GM23338 (cell line): ENCODE results near the gene PDLIM5. TPM values are rescaled to one million over a fixed set of nuclear protein-coding genes. Genes with fewer than 3 reads are reported as not detected.

Experiments
- ATAC-seq: fragments of 200-7000 bp; cut with Tn5 transposase; 3 replicates; pipeline ENCODE4 v1.9.1; 2020
- DNase-seq: peaks from one replicate; pipeline ENCODE4 v3.0.0-alpha.2; 2015; ENCODE audit warnings: low spot score
- H2AFZ ChIP-seq: fragments of 200-600 bp; sonication (generic); 2 replicates; pipeline ENCODE4 v1.8.0; 2016; ENCODE audit warnings: antibody characterized with exemption, mild to moderate bottlenecking, moderate library complexity
- H3F3A ChIP-seq: fragments of 200-600 bp; sonication (generic); replicated peaks from 2 replicates; pipeline ENCODE4 v1.8.0; 2017; ENCODE audit warnings: antibody characterized with exemption, mixed run types, low read depth
- H3K27ac ChIP-seq: fragments of 200-600 bp; sonication (generic); 2 replicates; pipeline ENCODE4 v1.6.1; 2016; ENCODE audit warnings: low read depth
- H3K27me3 ChIP-seq: fragments of 200-600 bp; sonication (generic); 2 replicates; pipeline ENCODE4 v1.8.0; 2016; ENCODE audit warnings: mild to moderate bottlenecking, mixed run types, moderate library complexity; ENCODE audit not compliant: insufficient read depth
- H3K36me3 ChIP-seq: fragments of 200-600 bp; sonication (generic); 2 replicates; pipeline ENCODE4 v1.8.0; 2016; ENCODE audit warnings: mild to moderate bottlenecking; ENCODE audit not compliant: insufficient read depth
- H3K4me1 ChIP-seq: fragments of 200-600 bp; sonication (generic); 2 replicates; pipeline ENCODE4 v1.8.0; 2016; ENCODE audit warnings: mild to moderate bottlenecking, moderate library complexity; ENCODE audit not compliant: insufficient read depth
- H3K4me2 ChIP-seq: fragments of 200-600 bp; sonication (generic); 2 replicates; pipeline ENCODE4 v1.7.1; 2017; ENCODE audit warnings: mixed run types
- H3K4me3 ChIP-seq: fragments of 200-600 bp; sonication (generic); 2 replicates; pipeline ENCODE4 v1.6.1; 2016; ENCODE audit warnings: mixed run types
- H3K79me2 ChIP-seq: fragments of 200-600 bp; sonication (generic); replicated peaks from 2 replicates; pipeline ENCODE4 v1.8.0; 2017; ENCODE audit warnings: mild to moderate bottlenecking; ENCODE audit not compliant: insufficient read depth
- H3K9me2 ChIP-seq: fragments of 200-600 bp; sonication (generic); 2 replicates; pipeline ENCODE4 v1.8.0; 2017; ENCODE audit not compliant: insufficient read depth
- H4K20me1 ChIP-seq: fragments of 200-600 bp; sonication (generic); replicated peaks from 2 replicates; pipeline ENCODE4 v1.8.0; 2017; ENCODE audit warnings: mild to moderate bottlenecking; ENCODE audit not compliant: insufficient read depth
- H3K27ac Mint-ChIP-seq: 2 replicates; pipeline ENCODE4 v1.8.0; 2020; ENCODE audit warnings: inconsistent platforms, mild to moderate bottlenecking, moderate library complexity, mixed read lengths
- H3K27me3 Mint-ChIP-seq: 3 replicates; pipeline ENCODE4 v1.8.0; 2022; ENCODE audit warnings: low read depth, mild to moderate bottlenecking, moderate library complexity, mixed read lengths, inconsistent platforms; ENCODE audit not compliant: insufficient read depth, poor library complexity
- H3K36me3 Mint-ChIP-seq: 3 replicates; pipeline ENCODE4 v1.8.0; 2021; ENCODE audit warnings: low read depth, mild to moderate bottlenecking, inconsistent platforms, moderate library complexity, mixed read lengths
- H3K4me1 Mint-ChIP-seq: 3 replicates; pipeline ENCODE4 v1.8.0; 2020; ENCODE audit warnings: mild to moderate bottlenecking, inconsistent platforms, mixed read lengths
- H3K4me3 Mint-ChIP-seq: 3 replicates; pipeline ENCODE4 v1.8.0; 2021; ENCODE audit warnings: moderate library complexity, mild to moderate bottlenecking, inconsistent platforms, mixed read lengths
- H3K9me3 Mint-ChIP-seq: 3 replicates; pipeline ENCODE4 v1.8.0; 2020; ENCODE audit warnings: moderate library complexity, mild to moderate bottlenecking, inconsistent platforms, mixed read lengths
- CREB1 ChIP-seq: fragments of 250-450 bp; sonication (Bioruptor Pico); IDR thresholded peaks from 2 replicates; pipeline ENCODE4 v1.5.0; 2020; ENCODE audit warnings: low read depth, mild to moderate bottlenecking, moderate library complexity
- EZH2 ChIP-seq: fragments of 200-600 bp; sonication (generic); IDR thresholded peaks from one replicate; pipeline ENCODE4 v1.8.0; 2017; ENCODE audit warnings: antibody characterized with exemption, mild to moderate bottlenecking, low read depth; ENCODE audit not compliant: unreplicated experiment
- EZH2phosphoT487 ChIP-seq: fragments of 200-600 bp; sonication (generic); IDR thresholded peaks from one replicate; pipeline ENCODE4 v1.8.1; 2018; ENCODE audit warnings: antibody characterized with exemption; ENCODE audit not compliant: unreplicated experiment
- JUNB ChIP-seq: IDR thresholded peaks from one replicate; pipeline ENCODE4 v1.6.1; 2016; ENCODE audit warnings: antibody characterized with exemption; ENCODE audit not compliant: unreplicated experiment
- NANOG ChIP-seq: IDR thresholded peaks from 2 replicates; pipeline ENCODE4 v1.6.1; 2016; ENCODE audit warnings: antibody characterized with exemption, borderline replicate concordance
- POLR2AphosphoS5 ChIP-seq: IDR thresholded peaks from 2 replicates; pipeline ENCODE4 v1.6.1; 2016; ENCODE audit warnings: antibody characterized with exemption, low read depth
- STAT1 ChIP-seq: IDR thresholded peaks from one replicate; pipeline ENCODE4 v1.6.1; 2016; ENCODE audit warnings: antibody characterized with exemption; ENCODE audit not compliant: unreplicated experiment
- ZNF114 ChIP-seq: fragments of 250-450 bp; sonication (Bioruptor Pico); IDR thresholded peaks from 2 replicates; pipeline ENCODE4 v1.5.0; 2020; ENCODE audit warnings: mild to moderate bottlenecking, moderate library complexity
- ZNF331 ChIP-seq: fragments of 250-450 bp; sonication (Bioruptor Pico); IDR thresholded peaks from 2 replicates; pipeline ENCODE4 v1.5.0; 2020; ENCODE audit warnings: low read depth, mild to moderate bottlenecking, moderate library complexity
- polyA plus RNA-seq: library from polyadenylated mRNA; unstranded; fragments of >200 nt; fragmentation: Nextera tagmentation; extraction: Ambion mirVana; gene quantifications from 2 replicates; pipeline ENCODE4 v1.2.1, GENCODE V29; 2016
- total RNA-seq: library from RNA; depleted of rRNA; stranded (reverse); fragments of >200 nt; shearing (Covaris generic); gene quantifications from 2 replicates; pipeline ENCODE4 v1.2.3, GENCODE V29; 2014
- TF ChIP-seq, protein P1 (sequence below): IDR thresholded peaks from one replicate; pipeline ENCODE4 v1.6.1; 2018; ENCODE audit warnings: antibody characterized with exemption; ENCODE audit not compliant: unreplicated experiment
- TF ChIP-seq, protein P2 (sequence below), 2 experiments: fragments of 200-600 bp in 1 of 2; sonication (generic) in 1 of 2; conservative IDR thresholded peaks; 2 replicates each; pipeline versions ENCODE4 v1.5.1 to v1.6.1; 2016 to 2017; ENCODE audit warnings: antibody characterized with exemption in 2 of 2, low read depth in 2 of 2, mild to moderate bottlenecking in 2 of 2, moderate library complexity in 1 of 2
- TF ChIP-seq, protein P3 (sequence below): IDR thresholded peaks from 2 replicates; pipeline ENCODE4 v1.6.1; 2016; ENCODE audit warnings: antibody characterized with exemption
- TF ChIP-seq, protein P4 (sequence below): fragments of 250-450 bp; sonication (Bioruptor Pico); IDR thresholded peaks from 2 replicates; pipeline ENCODE4 v1.5.0; 2020; ENCODE audit warnings: mild to moderate bottlenecking, moderate library complexity

The PDLIM5 gene
- total and polyA plus RNA-seq, 2 experiments from 2014 or later, result 45.2 to 53.0 TPM

DNA sequence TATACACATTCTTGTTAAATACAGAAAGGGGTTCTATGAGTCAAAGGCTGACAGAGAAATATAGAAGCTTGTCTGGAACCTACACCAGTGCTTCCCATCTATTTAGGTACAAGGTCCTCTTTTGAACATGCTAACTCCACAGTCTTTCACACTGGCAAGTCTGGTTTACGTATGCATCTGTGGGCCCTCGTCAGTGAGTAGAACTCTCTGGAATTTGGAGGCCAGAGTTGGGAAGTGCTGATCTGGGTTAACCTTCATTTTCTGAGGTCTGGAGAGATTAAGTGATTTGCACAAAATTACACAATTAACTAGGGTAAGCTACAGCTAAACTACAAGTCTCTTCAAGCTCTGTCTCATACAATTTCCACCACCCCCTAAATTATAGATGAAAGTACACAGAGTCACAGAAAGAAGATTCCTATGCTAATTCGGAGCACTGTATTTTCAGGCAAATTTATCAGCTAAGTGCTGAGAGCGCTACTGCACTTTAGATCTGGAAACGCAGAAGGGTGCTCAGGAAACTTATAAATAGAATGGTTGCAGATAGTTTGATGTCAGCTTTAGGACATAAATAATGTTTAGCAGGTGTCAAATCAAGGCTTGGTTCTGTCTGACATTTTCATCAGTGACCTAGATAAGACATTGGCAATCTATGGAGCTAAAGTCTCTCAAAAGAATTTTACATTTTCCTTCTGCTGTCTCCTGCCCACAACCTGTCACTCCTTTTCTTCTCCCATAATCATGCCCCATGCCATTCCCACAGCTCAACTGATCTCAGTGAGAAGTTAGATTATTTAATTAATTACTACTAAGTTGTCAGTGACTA is 43.0 kb upstream of the PDLIM5 start:
- Mint-ChIP-seq H3K36me3 (no peaks in the 10 kb centered on the region), H3K4me1 (peaks cover 20% of the 10 kb centered on the region; the same call in 2 of the 3 replicates), H3K27ac (peak overlapping the region; percentile 50; the same call in 1 of the 2 replicates), H3K4me3 (no peak overlapping the region), H3K9me3 (no peaks in the 10 kb centered on the region), H3K27me3 (no peaks in the 10 kb centered on the region)
- Histone ChIP-seq H3K4me3 (no peak overlapping the region), H3K79me2 (no peaks in the 10 kb centered on the region), H3K36me3 (no peaks in the 10 kb centered on the region), H2AFZ (no peak overlapping the region), H4K20me1 (no peaks in the 10 kb centered on the region), H3F3A (no peaks in the 10 kb centered on the region), H3K27me3 (no peaks in the 10 kb centered on the region), H3K9me2 (no peaks in the 10 kb centered on the region), H3K4me2 (no peak overlapping the region), H3K27ac (no peak overlapping the region), H3K4me1 (peaks cover 10% of the 10 kb centered on the region)
- peak; percentile 51; the same call in 2 of the 3 replicates for ATAC-seq
- TF ChIP-seq JUNB (no peak), ZNF114 (no peak), EZH2phosphoT487 (no peak), ZNF331 (CRISPR knock-in tag) (no peak), STAT1 (no peak), POLR2AphosphoS5 (no peak), CREB1 (CRISPR knock-in tag) (no peak), NANOG (no peak), EZH2 (no peak)
- TF ChIP-seq, protein P1, sequence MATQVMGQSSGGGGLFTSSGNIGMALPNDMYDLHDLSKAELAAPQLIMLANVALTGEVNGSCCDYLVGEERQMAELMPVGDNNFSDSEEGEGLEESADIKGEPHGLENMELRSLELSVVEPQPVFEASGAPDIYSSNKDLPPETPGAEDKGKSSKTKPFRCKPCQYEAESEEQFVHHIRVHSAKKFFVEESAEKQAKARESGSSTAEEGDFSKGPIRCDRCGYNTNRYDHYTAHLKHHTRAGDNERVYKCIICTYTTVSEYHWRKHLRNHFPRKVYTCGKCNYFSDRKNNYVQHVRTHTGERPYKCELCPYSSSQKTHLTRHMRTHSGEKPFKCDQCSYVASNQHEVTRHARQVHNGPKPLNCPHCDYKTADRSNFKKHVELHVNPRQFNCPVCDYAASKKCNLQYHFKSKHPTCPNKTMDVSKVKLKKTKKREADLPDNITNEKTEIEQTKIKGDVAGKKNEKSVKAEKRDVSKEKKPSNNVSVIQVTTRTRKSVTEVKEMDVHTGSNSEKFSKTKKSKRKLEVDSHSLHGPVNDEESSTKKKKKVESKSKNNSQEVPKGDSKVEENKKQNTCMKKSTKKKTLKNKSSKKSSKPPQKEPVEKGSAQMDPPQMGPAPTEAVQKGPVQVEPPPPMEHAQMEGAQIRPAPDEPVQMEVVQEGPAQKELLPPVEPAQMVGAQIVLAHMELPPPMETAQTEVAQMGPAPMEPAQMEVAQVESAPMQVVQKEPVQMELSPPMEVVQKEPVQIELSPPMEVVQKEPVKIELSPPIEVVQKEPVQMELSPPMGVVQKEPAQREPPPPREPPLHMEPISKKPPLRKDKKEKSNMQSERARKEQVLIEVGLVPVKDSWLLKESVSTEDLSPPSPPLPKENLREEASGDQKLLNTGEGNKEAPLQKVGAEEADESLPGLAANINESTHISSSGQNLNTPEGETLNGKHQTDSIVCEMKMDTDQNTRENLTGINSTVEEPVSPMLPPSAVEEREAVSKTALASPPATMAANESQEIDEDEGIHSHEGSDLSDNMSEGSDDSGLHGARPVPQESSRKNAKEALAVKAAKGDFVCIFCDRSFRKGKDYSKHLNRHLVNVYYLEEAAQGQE, result no peak
- TF ChIP-seq, protein P2, sequence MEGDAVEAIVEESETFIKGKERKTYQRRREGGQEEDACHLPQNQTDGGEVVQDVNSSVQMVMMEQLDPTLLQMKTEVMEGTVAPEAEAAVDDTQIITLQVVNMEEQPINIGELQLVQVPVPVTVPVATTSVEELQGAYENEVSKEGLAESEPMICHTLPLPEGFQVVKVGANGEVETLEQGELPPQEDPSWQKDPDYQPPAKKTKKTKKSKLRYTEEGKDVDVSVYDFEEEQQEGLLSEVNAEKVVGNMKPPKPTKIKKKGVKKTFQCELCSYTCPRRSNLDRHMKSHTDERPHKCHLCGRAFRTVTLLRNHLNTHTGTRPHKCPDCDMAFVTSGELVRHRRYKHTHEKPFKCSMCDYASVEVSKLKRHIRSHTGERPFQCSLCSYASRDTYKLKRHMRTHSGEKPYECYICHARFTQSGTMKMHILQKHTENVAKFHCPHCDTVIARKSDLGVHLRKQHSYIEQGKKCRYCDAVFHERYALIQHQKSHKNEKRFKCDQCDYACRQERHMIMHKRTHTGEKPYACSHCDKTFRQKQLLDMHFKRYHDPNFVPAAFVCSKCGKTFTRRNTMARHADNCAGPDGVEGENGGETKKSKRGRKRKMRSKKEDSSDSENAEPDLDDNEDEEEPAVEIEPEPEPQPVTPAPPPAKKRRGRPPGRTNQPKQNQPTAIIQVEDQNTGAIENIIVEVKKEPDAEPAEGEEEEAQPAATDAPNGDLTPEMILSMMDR (conservative IDR thresholded peaks at IDR 0.05; ENCODE audit: low read depth in 2 of 2), result no peak
- TF ChIP-seq, protein P3, sequence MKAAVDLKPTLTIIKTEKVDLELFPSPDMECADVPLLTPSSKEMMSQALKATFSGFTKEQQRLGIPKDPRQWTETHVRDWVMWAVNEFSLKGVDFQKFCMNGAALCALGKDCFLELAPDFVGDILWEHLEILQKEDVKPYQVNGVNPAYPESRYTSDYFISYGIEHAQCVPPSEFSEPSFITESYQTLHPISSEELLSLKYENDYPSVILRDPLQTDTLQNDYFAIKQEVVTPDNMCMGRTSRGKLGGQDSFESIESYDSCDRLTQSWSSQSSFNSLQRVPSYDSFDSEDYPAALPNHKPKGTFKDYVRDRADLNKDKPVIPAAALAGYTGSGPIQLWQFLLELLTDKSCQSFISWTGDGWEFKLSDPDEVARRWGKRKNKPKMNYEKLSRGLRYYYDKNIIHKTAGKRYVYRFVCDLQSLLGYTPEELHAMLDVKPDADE, result no peak
- TF ChIP-seq, protein P4, sequence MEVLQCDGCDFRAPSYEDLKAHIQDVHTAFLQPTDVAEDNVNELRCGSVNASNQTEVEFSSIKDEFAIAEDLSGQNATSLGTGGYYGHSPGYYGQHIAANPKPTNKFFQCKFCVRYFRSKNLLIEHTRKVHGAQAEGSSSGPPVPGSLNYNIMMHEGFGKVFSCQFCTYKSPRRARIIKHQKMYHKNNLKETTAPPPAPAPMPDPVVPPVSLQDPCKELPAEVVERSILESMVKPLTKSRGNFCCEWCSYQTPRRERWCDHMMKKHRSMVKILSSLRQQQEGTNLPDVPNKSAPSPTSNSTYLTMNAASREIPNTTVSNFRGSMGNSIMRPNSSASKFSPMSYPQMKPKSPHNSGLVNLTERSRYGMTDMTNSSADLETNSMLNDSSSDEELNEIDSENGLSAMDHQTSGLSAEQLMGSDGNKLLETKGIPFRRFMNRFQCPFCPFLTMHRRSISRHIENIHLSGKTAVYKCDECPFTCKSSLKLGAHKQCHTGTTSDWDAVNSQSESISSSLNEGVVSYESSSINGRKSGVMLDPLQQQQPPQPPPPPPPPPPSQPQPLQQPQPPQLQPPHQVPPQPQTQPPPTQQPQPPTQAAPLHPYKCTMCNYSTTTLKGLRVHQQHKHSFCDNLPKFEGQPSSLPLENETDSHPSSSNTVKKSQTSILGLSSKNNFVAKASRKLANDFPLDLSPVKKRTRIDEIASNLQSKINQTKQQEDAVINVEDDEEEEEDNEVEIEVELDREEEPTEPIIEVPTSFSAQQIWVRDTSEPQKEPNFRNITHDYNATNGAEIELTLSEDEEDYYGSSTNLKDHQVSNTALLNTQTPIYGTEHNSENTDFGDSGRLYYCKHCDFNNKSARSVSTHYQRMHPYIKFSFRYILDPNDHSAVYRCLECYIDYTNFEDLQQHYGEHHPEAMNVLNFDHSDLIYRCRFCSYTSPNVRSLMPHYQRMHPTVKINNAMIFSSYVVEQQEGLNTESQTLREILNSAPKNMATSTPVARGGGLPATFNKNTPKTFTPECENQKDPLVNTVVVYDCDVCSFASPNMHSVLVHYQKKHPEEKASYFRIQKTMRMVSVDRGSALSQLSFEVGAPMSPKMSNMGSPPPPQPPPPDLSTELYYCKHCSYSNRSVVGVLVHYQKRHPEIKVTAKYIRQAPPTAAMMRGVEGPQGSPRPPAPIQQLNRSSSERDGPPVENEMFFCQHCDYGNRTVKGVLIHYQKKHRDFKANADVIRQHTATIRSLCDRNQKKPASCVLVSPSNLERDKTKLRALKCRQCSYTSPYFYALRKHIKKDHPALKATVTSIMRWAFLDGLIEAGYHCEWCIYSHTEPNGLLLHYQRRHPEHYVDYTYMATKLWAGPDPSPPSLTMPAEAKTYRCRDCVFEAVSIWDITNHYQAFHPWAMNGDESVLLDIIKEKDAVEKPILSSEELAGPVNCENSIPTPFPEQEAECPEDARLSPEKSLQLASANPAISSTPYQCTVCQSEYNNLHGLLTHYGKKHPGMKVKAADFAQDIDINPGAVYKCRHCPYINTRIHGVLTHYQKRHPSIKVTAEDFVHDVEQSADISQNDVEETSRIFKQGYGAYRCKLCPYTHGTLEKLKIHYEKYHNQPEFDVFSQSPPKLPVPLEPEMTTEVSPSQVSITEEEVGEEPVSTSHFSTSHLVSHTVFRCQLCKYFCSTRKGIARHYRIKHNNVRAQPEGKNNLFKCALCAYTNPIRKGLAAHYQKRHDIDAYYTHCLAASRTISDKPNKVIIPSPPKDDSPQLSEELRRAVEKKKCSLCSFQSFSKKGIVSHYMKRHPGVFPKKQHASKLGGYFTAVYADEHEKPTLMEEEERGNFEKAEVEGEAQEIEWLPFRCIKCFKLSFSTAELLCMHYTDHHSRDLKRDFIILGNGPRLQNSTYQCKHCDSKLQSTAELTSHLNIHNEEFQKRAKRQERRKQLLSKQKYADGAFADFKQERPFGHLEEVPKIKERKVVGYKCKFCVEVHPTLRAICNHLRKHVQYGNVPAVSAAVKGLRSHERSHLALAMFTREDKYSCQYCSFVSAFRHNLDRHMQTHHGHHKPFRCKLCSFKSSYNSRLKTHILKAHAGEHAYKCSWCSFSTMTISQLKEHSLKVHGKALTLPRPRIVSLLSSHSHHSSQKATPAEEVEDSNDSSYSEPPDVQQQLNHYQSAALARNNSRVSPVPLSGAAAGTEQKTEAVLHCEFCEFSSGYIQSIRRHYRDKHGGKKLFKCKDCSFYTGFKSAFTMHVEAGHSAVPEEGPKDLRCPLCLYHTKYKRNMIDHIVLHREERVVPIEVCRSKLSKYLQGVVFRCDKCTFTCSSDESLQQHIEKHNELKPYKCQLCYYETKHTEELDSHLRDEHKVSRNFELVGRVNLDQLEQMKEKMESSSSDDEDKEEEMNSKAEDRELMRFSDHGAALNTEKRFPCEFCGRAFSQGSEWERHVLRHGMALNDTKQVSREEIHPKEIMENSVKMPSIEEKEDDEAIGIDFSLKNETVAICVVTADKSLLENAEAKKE (CRISPR knock-in tag), result no peak
- DNase-seq, result peak; percentile 28
